Measurements from ENCODE around the gene CFAP54.

CFAP54 gene

DNA sequence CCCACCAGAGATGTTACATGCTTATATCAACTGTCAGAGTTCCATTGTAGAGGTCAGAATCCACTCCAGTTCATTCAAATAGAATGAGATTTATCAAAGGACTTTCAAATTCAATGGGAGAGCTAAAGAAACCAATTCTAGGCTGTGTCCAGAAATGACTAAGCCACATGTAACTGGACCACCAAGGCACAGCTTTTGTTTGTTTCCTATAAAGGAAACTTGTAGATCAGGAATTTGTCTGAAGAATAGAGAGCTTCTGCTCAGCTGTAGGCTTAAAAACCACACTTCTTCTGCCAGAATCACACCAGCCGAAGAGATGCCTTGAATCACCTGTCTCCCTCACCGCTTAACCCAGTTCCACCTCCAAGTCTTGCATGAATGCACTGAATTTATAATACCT is 283.7 kb downstream of the CFAP54 start:
- DNase-seq, result no peak

DNA sequence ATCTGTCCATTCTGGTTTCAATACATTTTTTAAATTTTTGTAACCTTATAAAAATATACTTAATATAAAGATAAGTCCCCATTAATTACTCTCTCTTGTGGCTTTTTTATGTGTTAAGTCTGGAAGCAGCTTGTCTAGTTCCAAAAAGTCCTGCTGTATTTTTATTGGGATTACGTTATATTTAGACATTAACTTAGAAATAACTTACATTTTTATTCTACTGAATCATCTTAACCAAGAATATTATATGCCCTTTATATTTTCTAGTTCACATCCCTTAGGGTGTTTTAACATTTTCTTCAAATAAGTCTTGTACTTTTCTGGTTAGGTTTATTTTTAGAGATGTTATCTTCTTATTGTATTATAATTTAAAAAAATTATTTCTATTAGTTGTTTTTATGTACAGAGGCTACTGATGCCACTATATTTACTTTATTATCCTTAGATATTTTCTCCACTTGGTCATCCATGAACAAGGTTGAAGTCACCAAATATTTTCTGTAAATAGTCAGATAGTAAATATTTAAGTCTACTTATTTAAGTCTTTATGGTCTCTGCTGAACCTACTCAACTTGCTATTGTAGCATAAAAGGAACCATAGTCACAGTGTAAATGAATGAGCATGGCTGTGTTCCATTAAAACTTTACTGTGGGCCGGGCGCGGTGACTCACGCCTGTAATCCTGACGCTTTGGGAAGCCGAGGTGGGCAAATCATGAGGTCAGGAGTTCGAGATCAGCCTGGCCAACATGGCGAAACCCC is 285.3 kb downstream of the CFAP54 start:
- DNase-seq, result no peak

DNA sequence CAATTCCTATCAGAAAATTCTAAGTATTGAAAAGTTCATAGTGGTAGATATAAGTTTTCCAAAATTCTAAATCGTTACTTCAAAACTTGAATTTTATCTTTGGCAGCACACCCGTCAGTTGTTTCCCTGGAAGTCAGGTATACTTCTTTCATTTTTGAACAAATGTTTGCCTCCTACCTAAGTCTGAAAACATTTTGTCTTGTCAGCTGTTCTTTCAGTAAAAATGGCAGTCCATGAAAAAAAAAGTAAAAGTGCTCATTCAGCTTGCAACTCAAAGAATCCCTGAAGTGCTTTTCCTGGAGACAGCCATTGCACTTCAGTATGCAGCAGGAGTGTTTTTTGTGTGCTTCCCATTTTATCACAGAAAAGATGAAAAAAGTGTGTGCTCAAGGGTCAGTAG is 287.5 kb downstream of the CFAP54 start:
- DNase-seq, result no peak

DNA sequence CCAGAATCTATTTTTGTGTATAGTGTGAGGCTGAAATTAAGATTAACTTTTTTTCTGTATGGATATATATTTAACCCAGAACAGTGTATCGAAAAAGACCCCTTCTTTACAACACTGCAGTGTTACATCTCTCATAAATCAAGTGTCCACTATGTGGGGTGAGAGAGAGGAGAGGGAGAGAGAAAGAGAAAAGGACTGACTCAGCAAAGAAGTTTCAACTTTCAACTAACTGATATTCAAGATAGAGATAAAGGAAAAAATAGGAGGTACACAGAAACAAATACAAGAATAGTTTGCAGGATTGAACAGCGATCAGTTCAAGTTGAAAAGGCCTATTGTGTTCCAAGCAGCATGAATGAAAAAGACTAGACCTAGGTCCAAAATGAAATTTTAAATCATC is 291.0 kb downstream of the CFAP54 start:
- DNase-seq, result no peak

DNA sequence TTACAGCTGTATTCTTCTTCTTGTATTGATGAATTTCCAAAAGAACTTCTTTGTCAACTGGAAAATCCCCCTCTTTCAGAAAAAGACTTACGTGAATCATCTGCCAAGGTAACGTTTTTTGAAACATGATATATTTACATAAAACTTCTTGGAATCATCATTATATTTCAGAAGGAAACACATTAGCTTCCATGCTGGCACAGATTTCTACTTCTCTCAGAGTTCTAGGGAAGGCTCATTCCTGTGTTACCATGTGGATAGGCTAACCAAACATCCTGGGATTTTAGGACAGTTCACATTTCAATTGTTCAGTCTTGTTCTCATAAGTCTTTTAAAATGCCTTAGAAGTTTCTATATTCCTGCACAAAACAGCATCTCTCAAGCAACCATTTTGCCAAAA is 297.4 kb downstream of the CFAP54 start:
- no peak for DNase-seq

DNA sequence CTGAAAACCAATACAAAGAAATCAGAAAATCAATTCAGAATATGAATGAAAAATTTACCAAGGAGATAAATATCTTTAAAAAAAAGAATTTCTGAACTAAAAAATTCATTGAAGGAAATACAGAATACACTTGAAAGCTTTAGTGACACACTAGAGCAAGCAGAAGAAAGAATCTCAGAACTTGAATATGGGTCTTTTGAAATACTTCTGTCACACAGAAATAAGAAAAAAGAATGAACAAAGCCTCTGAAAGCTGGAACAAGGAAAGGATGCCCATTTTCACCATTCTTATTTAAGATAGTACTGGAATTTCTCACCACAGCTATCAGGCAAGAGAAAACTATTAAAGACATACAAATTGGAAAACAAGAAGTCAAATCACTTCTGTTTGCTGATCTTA is 314.6 kb downstream of the CFAP54 start:
- no peak for DNase-seq

DNA sequence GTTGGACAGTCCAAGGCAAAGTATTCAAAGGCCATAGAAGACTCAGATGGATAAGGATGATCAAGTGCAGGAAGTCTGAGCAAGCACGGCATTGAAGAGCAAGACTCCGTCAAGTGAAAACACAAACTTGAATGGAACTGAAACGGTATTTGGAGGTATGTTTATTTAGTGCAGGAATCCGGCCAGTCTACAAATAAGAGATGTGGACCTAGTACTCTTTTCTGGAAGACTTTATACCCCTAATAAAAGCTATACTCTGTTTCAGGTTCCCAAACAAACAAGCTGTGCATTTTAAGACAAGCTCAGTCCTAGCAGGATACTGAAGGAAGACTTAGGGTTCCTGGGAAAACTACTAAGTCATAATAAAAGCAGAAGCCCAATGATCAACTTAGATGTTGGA is 316.9 kb downstream of the CFAP54 start:
- no peak for DNase-seq

DNA sequence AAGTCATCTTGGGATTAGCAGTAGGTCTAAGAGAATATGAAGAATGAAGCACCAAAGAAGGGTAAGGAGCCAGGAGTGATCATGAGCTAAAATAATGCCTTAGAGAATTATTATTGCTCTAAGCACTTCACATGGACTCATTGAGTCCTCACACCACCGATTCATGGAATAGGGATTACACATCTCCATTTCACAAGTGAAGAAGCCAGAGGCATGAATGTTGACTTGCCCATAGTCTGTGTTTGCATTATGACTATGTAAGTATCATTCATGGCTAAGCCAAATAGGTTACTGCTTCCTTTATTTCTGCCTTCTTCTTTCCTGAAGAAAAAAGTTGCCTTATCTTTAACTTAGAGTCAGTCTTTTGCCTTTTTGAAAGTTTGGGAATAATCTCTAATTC is 318.4 kb downstream of the CFAP54 start:
- no peak for DNase-seq

DNA sequence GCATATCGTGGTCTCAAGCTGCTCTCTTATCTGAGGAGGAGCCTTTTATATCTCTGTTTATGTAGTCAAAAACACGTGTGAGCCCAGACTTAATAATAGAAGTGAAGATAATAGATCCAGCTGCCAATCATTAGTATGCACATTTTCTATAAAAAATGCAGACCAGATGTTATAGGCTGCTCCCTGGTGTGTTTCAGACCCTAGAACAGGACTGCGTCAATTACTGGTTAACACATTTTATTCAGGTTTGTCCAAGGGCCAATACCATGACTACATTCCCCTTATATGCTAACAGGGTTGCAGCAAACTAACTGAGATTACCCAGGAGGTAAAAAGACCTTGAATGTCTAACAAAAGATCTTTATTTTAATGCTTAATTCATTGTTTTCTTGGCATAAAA is 319.2 kb downstream of the CFAP54 start:
- DNase-seq, result no peak

DNA sequence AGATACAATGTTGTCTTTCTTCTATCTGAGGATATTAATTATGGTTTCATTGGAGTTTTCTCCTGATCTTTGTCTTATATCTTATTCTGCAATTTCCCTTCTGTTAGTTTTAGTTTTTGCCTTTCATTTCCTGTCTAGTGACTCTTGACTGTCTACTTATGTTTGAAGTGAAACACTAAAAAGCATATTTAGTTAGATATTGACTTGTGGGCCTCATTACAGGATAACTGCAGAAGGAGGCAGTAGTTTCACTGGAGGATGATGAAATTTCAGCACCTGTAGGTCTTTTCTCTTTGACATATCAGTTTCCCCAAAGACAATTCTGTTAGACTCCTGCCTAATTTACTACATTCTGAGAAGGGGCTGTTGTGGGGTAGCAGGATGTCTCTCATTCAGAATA is 320.1 kb downstream of the CFAP54 start:
- DNase-seq, result no peak

DNA sequence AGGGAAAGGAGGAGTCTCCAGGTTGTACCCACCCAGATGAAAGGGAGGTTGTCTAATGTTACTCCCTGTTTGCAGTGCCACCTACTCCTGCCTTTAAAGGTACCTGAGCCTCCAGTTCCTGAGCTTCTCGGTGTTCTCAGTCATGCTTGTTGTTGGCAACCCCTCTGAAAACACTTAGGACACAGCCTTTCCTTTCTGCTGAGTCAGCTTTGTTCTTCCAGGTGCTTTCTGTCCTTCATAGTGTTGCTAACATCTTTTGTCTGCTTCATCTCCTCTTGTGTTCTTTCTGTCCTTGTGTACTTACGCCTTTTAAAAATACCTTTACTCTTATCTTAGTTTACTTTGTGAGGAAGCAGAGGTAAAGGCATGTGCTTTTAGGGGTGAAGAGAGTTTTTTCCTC is 320.7 kb downstream of the CFAP54 start:
- DNase-seq, result no peak

DNA sequence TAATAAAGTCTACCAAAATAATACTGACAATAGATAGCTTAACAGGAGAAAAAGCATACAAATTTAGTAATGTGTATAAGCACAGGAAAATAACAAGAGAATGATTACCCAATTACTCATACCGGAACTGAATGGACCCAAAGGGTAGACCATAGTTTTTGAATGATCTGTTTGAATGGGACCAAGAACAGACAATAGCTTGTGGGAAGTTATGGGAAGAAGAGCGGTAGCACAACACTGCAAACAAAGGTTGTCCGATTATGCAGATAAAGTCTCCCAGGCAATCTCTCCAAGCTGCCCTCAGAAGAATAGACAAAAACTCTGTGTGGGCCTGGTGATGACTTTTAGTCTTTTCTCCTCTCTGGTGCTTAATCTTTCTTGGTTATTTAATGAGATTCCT is 321.1 kb downstream of the CFAP54 start:
- no peak for DNase-seq

DNA sequence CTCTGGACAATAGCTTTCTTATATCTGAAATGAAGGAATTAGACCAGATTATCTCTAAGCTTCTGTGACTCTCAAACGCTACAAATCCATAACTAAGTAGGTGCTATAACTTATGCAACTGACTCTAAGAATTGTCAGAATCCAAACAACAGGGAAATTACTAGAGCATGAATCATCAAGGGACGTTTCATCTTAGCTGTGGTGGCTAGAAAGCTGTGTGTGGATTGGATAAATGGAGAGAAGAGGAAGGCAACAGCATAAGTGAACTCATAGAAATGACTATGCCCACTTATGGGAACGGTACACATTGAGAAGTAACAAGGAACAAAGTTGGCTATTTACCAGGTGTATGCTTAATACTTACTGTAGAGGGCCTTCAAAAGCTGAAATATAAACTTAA is 321.7 kb downstream of the CFAP54 start:
- DNase-seq, result no peak

DNA sequence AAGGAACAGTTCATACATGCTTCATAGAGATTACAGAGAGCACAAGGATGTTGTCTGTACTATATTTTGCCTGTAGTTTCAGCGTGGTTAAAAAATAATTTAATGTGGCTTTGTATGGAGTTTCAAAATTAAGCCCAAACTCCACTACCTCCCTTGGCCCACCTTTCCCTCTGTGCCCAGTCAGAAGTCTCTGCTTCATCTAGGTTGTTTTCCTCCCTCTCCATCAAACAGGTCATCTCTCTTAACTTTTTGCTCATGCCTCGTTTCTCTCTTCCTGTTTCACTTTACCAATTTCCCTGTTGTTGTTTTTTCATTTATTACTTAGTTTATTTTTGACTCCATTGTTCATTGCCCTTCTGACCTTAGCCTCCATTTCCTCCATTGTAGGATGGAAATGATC is 322.8 kb downstream of the CFAP54 start:
- DNase-seq, result no peak

DNA sequence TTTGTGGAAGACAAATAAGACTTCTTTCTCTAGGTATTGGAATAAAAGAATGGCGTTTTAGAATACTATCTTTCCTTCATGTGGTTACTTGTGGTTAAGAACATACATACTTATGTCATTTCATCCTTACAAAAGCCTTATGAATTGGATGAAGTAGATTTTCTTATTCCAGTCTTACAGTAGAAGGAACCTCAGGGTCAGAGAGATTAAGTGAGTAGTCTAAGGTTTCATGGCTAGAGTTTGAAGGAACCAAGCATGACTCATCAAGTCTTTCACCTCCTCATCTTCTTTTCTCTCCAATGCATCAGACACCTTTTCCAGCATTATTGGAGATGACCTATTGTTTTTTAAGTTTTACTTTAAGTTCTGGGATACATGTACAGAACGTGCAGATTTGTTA is 324.8 kb downstream of the CFAP54 start:
- DNase-seq, result no peak

DNA sequence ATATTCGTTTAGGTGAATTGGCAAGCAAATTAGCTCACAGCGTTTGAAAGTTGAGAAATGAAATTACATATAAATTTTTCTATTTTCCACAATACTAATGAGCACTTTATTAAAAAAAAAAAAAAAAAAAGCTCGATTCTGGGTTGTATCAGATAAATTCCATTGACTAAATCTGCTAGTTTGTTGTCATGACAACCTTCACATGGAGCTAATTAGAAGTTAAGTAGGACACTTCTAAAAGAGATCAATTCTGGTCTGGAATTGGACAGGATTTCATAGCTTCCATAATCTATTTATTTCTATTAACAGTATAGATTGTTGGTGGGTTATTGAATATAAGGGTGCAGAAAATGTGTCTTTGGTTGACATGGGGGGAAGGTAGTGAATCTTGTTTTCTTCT is 332.2 kb downstream of the CFAP54 start:
- DNase-seq, result no peak

DNA sequence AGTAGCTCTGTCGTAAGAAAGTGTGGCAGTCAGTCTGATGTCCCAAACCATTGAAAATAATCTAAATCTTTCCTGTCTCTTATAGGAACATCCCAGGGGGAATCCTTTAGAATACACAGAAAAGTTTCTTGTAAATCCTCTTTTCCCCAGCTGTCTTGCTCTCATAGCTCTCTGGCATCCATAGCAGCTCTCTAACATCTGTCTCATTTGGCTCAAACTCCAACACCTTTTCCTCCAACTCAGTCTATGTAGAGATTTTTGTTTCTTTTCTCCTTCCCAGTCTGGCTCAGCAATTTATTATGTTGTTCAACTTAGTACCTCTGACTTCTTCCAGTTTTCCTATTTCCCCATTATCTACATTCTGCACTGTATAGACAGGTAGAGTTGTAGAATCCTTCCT is 333.3 kb downstream of the CFAP54 start:
- no peak for DNase-seq

DNA sequence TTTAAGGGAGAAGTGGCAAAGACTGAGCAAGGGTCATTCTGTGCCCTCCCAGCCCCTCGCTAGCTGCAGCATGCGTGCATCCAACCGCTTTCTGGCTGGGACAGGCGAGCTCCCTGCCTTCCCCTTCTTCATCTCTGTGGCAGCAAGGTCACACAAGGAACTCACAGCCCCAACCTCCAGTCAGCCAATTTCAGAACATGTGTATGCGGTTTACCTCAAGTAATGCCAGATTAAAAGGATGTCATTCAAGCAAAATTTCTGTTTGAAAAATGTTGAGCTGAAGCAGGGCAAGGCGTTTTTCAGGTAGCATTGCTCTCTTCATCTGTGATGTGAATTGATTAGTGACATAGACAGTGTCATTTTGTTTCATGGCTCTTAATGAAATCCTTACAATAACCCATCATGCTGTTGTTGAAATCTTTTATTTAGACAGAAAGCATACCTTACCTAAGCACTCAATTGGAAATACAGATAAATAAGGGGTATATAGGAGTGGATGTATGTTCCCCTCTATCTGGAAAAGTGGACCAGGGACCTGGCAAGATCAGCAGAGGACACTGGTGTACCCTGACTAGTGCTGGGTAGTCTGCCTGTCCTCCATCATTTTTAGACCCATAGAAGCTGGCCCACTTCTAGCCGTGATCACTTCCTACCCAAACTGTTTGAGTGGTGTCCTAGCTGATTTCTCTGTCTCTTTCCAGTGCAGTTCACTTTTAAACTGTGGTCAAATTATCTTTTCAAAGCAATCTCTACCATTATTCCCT is 334.9 kb downstream of the CFAP54 start:
- no peak for DNase-seq

DNA sequence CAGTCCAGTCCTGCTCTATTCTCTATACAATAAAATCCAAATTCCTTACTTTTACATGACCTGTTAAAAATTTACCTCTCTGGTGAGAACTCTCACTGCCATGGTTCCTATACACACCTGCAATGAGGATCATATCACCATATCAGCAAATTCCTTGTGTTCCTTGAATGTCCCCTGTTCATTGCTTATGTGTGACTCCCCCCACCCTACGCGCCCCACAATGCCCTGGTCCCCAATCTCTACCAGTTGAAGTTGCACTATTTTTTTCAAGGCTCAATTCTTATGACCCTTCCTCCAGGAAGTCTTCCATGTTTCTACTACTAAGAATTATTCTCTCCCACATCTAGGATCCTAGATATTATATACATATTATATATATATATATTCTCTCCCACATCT is 335.5 kb downstream of the CFAP54 start:
- DNase-seq, result no peak

DNA sequence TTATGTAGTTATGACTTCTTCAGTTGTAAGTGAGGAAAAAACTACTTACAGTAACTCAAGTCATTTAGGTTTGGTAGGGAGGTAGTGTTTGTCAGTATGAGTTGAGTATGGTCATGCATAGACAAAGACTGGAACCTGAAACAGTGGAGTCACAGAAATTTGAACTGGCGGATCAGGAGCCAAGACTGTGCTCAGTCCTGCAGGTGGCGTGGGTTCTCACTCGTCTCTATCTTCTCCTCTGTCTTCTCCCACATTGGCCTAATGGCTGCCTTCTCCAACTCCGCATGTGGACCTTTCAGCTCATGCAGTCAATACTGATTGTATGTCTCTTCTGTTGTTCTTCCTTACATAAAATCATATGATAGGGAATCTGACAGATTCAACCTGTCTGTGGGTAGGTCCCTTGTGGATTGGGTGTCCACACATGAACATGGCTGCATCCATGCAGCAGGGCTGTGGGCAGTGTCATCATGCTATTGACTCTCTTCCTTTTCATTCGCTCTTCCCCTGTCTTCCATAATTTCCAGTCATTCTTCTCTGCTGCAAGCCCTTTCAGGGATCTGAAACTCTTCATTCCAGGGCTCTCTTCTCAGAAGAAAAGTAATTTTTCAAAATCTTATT is 338.9 kb downstream of the CFAP54 start:
- DNase-seq, result no peak

DNA sequence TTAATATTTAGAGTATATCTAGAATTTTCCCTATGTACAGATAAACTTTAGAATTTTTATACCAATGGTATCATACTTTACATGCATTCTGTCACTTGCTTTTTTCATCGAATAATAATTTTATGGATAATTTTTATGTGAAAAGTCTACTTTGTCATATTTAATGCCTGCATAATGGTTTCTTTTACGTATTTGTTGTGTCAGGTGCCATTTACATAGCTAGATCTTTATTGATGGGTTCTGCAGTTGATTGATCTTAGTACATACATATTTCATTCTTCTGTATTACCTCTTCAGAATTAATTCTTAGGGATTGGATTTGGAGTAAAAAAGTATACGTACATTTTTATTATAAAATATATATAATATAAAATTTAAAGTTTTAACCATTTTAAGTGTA is 340.0 kb downstream of the CFAP54 start:
- no peak for DNase-seq

DNA sequence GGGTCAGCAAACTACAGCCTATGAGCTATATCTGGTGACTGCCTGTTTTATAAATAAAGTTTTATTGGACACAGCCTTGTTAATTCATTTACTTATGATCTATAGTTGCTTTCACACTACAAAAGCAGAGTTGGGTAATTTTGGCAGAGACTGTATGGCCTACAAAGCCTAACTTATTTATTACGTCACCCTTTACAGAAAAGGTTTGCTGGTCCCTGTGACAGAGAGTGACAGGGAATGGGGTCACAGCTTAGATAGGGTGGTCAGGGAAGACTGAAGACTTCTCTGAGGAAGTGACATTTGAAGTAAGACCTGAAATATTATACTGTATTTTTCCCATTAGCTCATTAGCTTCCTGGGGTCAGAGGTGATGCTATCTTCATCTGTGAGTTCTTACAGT is 342.0 kb downstream of the CFAP54 start:
- no peak for DNase-seq

DNA sequence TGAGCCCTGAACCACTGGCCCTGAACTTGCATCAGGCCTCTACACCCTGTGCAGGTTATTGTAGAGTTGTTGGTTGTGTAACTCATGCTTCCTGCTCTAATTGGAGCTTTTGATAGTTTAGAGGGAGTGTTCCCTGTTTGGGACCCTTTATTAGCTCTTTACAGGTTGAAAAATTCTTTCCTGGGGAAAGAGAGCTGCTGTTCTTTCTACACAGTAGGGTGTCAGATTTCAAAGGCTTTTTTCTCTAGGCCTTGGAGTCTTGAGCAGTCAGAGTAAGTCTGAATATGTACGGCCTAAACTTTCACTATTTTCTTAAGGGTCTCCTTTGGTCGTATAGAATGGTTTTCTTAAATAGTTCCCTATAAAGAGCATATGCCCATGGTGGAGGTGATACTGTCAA is 356.9 kb downstream of the CFAP54 start:
- DNase-seq, result no peak

DNA sequence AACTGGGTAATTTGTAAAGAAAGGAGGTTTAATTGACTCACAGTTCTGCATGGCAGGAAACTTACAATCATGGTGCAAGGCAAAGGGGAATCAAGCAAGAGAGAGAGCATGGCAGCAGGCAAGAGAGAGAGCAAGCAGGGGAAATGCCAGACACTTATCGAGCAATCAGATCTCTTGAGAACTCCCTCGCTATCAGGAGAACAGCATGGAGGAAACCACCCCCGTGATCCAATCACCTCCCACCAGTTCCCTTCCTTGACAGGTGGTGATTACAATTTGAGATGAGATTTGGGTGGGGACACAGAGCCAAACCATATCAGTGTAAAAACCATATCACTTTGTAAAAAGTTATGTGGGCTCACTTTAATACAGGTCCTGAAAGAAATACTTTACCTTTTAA is 361.3 kb downstream of the CFAP54 start:
- no peak for DNase-seq

All from CD4-positive, alpha-beta T cell treated with Interleukin-17A for 1 hour (primary cell).